ENCODE results near the gene LCN12.

DNA sequence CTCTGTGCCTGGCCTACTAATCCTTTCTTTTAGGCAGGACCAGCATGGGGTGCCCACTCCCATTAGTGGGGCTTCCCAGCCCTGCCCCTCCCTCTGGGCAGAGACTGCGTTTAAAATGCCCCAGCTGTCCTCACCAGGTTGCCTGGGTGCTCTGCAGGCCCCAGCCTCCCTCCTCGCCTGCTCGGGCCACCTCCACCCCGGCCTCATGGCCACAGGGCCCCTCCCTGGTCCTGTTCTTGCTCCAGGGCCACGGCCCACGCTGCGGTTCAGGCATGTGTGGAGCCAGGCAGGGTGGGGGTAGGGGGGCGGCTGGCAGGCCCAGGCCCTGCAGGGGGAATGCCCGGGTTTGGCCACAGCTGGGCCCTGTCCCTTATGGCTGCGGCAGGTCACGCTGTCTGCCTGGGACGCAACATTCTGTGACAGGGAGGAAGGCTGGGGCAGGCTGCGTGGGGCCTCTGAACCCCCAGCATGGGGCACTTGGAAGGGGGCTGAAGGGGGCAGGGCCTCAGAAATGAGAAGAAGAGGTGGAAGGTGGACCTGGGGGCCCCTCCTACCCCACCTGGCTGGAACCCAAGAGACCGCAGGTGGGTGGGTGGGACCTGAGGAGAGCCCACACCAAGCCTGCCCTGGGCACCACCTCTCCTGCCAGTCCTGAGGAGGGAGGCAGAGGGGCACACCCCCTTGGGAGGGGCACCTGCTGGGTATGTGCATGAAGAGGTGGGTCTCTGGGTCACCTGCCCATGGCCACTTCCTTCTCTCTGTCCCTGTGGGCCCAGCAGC is at the start of gene LCN12:
- TF ChIP-seq, protein P1, sequence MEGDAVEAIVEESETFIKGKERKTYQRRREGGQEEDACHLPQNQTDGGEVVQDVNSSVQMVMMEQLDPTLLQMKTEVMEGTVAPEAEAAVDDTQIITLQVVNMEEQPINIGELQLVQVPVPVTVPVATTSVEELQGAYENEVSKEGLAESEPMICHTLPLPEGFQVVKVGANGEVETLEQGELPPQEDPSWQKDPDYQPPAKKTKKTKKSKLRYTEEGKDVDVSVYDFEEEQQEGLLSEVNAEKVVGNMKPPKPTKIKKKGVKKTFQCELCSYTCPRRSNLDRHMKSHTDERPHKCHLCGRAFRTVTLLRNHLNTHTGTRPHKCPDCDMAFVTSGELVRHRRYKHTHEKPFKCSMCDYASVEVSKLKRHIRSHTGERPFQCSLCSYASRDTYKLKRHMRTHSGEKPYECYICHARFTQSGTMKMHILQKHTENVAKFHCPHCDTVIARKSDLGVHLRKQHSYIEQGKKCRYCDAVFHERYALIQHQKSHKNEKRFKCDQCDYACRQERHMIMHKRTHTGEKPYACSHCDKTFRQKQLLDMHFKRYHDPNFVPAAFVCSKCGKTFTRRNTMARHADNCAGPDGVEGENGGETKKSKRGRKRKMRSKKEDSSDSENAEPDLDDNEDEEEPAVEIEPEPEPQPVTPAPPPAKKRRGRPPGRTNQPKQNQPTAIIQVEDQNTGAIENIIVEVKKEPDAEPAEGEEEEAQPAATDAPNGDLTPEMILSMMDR (IDR thresholded peaks at IDR 0.05; ENCODE audit: low read depth, low read length): no peak
- TF ChIP-seq EZH2phosphoT487 (IDR thresholded peaks at IDR 0.05; ENCODE audit: low read depth): no peak
